Renal pelvis (tissue), 4 donors: Measurements from ENCODE around the gene GNL3. TPM values are rescaled to one million over a fixed set of nuclear protein-coding genes. Genes with fewer than 3 reads are reported as not detected.

Experiments
- DNase-seq: peaks from one replicate; pipeline ENCODE4 v3.0.0-alpha.2; 2013
- polyA plus RNA-seq, 3 donors: library from polyadenylated mRNA; unstranded; fragments of 120-200 nt; gene quantifications; one replicate each; pipeline ENCODE4 v1.2.1, GENCODE V29; 2013; ENCODE audit not compliant: insufficient read length in 3 of 3

Gene GNL3
- polyA plus RNA-seq, 3 donors = 92.6 to 111 (median 106) TPM

DNA sequence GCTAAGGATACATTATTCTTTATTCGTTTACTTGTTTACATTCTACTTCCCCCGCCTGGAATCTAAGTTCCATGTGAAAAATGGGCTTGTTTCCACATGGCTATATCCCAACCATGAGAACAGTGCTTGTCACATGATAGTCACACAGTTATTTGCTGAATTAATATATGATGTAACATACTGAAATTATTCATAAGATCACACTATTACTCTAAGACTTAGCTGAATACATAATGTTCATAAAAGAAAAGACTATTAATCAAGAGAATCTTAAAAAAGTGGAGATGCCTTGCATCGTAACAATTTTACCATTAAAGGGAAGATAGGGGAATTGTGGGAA, 6.7 kb upstream of the GNL3 start:
- no peak for DNase-seq

DNA sequence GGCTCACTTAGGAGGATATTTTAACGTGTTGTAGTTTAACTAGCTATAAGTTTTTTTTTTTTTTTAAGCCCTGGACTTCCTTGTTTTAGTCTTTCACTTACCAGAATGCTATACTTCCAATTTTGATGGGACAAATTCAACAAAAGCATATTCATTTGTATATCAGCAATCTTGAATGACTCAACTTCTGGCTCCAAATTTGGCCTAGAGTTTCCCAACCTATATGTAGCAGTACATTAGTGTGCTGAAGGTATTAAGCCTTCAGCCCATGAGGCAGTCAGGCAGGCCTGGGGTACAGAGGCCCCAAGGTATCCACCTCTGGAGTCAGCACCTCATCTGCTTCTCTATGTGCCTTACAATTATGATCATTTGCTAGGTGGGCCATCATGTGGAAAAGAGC, 6.0 kb upstream of the GNL3 start:
- DNase-seq = no peak

DNA sequence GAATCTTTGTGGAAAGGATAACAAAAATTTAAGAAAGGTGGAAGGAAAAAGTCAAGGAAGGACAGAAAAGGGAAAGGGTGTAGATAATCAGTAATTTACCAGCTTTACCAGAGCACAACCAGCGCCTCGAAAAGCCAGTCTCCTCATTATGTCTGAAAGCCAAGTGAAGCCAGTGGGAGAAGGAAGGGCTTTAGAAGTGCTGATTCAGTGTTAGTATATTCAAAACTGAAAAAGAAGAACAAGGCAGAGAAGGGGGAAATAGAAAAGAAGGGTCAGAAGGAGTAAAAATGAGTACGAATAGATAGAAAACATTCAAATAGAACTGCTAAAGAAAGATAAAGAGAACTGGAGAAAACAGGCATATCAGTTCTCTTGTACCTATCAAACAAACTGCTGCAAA, 4.2 kb upstream of the GNL3 start:
- DNase-seq = no peak

DNA sequence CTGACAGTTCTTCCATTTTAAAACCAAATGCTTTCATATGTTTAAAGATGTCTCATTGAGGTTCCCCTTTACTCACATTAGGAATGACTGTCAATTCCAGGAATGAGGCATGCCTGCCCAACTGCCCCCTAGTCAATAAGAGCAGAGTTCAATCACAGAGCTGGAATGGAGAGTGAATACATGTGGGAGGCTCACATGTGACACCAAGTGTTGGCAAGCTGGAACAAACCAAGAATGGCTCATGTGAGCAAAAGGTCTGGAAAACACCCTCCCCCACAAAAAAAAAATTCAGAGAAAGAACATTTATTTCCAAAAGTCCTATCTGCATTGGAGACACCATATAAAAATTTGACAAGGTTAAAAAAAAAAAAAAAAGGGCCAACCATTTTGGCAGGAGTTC, 3.8 kb upstream of the GNL3 start:
- peak; percentile 24 for DNase-seq

DNA sequence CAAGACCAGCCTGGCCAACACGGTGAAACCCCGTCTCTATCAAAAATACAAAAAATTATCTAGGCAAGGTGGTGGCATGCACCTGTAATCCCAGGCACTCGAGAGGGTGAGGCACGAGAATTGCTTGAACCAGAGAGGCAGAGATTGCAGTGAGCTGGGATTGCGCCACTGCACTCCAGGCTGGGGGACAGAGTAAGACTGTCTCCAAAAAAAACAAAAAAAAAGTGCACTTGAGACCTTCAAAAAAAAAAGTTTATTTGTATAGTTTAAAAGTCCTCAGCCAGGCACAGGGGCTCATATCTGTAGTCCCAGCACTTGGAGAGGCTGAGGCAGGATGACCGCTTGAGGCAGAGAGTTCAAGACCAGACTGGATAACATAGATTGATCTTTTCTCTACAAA, 2.2 kb upstream of the GNL3 start:
- no peak for DNase-seq

DNA sequence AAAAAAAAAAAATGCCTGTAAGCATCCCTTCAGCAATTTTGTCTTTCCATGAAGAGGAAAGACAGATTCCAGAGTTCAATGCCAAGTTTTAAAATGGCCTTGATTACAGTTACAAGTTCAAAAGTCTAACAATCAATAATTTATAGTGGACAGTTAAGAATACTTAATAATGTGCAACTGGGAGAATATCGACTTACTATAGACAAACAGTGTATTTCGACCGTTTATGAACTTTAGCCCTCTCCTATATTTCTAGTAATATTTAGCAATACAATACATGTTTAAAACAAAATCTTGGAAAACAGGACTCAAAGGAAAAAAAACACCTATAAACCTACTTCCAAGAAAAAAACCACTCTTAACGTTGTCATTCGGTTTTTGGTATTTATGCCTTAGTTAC, 1.6 kb upstream of the GNL3 start:
- no peak for DNase-seq

DNA sequence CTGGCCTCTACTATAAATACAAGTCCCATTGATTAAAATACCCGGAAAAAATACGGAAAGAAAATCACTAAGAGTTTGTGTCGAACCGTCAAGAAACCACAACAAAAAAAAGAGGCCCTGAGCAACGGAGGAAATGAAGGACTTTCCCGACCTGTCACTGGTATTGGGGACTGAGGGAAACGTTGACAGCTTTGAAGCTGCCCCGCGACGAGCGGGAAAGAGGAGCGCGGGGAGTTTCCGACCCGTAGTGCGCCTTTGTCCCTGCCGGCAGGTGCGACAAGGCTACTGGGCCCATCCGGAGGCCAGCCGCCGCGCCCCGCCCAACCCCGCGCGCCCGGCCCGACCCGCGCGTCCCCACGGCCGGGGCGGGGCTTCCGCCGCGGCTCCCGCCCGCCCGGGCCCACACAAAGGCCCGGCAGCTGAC, 535 bp upstream of the GNL3 start:
- DNase-seq = peak; percentile 73

DNA sequence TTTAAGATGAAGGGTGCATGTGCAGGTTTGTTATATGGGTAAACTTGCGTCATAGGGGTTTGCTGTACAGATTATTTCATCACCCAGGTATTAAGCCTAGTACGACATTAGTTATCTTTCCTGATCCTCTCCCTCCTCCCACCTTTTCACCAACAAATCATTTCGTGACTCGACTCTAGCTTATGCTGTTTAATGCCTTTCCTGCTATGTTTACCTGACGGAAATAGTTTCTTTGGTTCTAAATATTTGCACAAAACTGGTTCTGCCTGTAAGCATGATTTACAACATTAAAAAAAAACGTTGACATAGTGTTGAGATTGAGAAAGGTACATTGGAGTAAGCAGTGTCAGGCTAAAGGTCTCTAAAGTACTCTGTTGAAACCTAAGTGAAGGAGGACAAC, 2.4 kb downstream of the GNL3 start:
- no peak for DNase-seq

DNA sequence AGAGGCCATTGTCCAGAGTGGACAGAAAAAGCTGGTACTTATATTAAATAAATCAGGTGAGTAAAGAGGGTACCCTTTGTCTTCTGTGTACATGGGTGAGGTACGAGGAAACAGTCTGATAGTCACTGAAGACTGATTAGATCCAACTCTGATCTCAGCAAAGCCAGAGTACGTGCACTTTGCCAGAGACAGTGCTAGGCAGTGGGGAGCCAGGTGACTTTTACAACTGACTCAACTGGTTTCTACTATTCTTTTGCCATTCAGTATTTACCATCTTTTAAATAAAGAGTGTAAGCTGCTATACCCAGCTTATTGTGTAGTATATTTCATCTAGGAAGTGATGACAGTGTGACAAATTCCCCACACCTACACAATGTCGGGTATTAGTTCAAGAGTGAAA, 3.3 kb downstream of the GNL3 start:
- DNase-seq = no peak

DNA sequence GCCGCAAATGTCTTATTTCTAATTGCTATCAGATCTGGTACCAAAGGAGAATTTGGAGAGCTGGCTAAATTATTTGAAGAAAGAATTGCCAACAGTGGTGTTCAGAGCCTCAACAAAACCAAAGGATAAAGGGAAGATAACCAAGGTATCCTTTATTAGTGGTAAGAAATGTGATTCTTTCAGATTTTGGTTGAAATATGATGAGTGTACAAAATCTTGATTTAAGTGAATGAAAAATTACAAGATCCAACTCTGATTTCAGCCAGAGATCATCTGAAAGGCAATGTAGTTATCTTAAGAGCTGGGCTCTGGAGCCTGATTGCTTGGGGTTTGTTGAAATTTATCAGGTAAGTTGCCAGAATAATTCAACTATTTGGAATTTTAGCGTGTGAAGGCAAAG, 4.7 kb downstream of the GNL3 start:
- DNase-seq = no peak

DNA sequence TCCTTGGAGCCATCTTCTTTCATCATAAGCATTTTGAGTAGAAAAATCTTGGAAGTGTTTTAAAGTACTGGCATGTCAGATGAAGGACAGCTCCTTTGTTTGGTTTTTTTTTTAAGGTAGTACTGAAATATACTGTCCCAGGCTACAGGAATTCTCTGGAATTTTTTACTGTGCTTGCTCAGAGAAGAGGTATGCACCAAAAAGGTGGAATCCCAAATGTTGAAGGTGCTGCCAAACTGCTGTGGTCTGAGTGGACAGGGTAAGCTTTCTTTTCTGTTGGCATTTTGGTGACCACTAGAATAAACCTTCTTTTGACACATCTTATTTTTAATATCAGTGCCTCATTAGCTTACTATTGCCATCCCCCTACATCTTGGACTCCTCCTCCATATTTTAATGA, 7.2 kb downstream of the GNL3 start:
- DNase-seq = no peak

DNA sequence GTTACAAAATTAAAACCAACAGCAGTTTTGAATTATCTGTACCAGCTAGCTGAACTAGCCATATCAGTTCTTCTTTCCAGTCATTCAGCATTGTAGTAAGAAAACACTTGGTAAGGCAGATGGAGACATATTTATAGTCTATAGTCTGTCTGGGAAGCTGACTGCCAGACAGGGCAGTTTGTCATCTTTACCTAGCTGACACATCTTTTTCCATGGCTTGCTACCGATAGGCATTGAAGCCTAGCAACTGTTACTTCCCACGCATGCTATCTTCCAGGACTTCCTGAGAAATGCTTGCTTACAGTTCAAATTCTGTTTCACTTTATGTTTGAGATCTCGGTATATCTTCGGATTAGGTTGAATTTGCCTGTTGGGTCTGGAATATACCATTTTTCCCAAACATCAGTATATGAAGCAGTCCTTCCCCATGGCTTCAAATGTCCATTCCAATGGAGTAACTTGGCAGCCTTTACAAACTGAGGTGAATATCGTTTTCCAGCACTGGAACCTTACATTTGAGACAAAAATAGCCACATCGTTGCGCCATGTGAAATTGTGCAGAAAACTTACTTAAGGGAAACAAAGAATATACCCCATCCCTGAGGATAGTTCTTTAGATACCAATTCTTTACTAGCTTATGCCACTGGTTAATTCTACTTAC, 8.8 kb downstream of the GNL3 start:
- no peak for DNase-seq

DNA sequence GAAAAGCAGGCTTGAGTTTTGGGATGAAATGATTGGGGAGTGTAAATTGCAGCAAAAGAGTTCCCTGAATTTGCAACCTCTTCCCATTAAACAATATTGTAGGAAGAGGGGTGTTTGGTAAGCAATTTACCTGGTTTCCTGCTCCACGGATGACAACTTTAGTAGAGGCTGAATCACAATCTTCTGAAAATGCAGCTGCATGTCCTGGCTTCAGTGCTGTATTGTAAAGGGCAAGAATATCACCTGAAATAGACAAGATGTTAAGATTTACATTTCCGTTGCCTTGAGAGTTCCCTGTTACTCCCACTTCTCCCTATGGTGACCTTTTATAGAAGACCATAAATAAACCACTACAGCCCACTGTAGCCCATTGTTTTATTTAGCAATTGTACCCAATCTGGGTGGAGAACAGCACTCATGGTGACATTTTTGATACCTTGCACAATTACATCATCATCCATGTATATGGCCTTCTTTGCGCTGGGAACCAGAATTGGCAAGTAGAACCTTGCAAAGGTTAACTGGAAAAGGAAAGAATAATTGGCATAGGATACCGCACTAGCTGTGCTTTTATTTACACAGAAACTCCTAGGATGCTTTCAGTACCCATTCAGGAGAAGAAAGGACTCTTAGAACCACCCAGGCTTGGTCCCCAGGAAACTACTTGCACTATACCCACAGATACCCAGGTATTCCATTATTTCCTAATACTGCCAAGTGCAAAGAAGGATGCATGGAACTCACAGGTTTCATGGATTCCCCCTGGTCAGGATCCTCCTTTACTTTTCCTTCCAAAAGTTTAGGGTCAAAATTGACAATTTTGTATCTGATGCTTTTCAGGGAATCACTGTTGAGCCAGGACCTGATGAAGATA, 10.2 kb downstream of the GNL3 start:
- no peak for DNase-seq

DNA sequence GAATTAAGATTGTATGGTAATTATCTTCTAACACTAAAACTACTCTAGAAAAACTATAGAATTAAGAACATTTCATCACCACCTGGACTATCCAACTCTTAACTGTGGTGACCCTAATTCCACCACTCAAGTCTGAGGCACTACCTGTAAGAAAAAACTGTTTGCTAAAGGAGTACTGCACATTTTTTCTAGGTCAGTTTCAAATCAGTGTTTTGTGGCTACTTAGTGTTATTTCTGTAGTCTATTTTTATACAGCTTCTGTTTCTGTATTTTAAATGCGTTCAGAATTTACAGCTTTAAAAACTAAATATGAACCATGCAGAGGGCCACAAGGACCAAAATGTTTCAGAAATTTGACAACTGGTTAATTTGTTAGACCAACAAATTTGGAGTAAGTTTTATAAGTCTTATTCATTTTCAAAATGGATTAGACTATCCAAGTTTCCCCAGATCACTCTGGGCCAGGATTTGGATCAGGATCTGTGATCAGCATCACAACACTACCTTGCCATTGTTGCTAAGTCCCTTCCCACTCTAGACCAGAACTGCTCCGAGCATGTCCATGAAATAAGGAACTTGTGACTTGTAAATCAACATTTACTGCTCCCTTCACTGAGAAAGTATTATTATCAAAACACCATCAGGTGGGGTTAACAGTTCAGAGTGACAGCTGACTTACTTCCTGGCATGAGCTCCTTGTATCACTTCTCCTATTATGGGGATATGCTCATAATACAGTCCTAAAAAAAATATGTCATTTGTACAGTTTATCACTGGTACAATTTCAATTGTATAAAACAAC, 11.2 kb downstream of the GNL3 start:
- DNase-seq = no peak

DNA sequence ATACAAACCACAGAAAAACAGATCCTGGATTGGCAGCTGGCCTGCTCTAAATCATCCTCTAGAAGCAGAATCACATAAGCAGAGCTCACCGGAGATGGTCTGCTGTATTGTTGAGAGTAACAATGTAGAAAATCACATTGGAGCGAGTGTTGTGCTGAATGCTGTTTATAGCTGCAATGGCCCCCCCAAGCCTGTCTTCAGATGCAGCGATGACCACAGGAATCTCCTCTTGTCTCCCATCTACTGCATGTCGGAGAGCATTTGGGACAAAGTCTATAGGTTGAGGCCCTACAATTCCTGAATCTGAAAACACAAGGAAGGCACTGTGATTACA, 11.8 kb downstream of the GNL3 start:
- DNase-seq = no peak

DNA sequence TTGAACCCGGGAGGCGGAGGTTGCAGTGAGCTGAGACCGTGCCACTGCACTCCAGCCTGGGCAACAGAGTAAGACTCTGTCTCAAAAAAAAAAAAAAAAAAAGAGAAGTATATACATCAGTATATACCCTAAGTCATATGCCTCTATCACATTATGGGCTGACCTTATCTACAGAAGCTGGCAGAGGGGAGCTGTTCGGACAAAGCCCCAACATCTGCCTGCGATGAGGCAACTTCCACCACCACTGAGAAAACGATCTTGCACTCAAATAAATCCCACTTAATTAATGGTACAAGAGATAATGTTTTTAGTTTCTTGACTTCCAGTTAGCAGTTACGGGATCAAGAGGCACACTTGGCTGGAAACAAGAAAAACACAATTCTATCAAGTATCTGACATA, 17.5 kb downstream of the GNL3 start:
- no peak for DNase-seq

DNA sequence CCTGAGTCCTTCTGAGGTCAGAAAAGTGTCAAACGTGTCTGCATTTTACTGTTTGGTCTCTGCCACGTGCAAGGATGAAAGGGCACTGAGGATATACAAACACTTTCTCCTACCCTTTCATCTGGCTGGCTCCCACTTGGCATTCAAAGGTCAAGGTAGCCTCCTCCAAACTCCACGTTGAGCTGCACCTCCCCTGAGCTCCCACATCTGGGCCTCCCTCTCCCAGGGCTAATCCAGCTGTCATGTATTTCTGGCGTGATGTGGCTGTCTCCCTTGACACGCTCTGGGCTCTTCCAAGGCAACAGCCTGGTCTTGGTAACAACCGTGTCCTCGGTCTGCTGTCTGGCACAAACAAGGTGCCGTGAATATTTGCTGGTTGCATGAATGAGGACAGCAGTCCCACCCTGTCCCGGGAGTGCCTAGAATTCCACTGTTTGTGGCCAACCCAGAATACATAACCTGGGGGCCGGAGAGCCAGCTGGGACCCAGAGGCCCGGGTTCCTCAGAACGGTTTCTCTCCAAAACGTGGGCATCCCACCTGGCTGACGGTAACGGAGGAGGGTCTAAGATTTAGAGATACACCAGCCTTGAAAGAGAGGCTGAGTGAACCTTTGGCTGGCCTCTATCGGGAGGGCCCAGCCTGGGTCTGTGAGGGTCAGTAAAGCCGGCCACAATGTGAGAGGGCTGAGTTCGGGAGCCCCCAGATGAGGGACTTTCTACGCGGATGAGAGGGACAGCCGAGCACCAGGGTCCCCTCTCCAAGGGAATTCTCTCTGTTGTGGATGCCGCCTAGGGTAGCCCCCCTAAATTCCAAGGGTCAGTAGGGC, 19.0 kb downstream of the GNL3 start:
- DNase-seq = peak; percentile 31

DNA sequence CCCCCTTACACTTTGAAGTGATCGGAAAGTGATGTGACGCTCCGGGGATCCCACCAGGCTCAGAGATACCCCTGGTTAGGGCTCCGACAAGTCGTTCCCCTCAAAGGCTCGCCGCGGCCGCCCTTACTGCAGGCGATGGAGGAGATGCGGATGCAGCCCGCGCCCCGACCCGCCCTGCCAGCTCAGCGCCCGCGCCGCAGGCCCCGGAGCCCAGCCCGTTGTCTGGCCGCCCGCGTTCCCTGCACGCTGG, 19.5 kb downstream of the GNL3 start:
- no peak for DNase-seq

DNA sequence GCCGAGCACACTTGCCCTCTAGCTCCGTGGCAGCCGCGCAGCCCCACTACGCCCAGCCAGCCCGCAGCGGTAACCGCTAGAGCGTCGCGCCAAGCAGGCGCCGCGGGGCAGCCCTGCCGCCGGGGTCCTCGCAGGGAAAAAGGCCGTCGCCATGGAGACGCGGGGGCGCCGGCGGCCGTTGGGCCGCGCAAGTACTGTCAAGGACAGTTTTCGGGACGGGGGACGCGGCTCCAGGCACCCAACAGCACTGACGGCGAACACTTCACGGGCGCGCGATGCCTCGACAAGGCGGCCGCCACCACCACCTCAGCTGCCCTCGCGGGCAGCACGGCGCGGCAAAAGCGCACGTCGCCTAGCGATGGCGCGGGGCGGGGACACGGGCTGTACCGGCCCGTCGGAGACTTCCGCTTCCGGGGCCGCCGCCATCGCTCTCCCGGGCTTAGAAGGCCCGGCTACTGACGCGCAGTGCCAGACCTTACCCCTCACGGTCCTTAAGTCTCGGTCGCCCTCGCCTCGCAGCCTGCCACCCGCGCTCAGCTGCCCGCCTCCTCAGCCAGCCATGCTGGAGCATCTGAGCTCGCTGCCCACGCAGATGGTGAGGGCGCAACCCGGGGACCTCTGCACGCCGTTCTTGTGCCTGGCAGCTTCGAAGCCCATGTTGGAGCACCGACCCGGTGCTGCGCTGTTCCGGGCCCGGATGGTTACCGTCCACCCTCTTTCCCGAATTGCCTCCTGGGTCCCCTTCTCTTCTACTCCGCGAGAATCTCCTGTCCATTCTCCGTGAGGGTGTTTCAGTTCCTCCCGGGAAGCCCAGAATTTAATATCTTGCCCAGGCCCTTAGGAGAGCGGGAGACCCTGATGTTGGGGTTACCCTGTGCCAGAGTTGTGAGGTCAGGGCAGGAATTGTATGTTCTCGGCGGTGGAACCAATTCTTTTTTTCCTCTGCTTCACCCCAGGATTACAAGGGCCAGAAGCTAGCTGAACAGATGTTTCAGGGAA, 20.2 kb downstream of the GNL3 start, which contains the start of the genes GLT8D1 and SPCS1:
TSS of gene GLT8D1 (minus strand) at position 104 of the 999 bp plus-strand sequence. CDS start 5,331 bp downstream, outside the sequence.
TSS of gene SPCS1 (plus strand) at position 419 of the 999 bp plus-strand sequence. CDS start at position 560, 141 bp downstream.
- DNase-seq = peak; percentile 85

DNA sequence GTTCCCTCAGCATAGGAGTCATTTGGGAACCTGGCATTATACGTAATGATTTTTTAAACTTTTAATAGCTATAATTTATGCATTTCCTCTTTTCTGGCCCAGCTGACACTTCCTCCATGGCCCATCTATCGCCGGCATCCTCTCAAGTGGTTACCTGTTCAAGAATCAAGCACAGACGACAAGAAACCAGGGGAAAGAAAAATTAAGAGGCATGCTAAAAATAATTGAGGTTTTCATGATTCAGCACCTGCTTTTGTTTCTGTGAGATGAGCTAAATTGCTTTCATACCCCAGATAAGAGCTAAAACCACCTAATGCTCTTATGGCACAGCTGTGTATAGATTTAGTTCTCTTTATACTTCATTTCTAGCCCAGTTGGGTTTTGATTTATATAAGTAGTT, 21.8 kb downstream of the GNL3 start:
- no peak for DNase-seq

DNA sequence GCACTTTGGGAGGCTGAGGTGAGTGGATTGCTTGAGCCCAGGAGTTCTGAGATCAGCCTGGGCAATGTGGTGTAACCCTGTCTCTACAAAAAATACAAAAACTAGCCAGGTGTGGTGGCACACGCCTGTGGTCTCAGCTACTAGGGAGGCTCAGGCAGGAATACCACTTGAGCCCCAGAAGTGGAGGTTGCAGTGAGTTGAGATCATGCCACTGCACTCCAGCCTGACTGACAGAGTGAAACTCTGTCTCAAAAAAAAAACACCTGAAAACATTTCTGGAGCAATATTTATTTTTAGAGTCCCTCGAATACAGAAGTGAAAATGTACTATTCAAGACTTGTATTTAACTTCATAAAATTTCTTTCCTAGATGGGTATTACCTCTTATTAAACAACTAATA, 24.7 kb downstream of the GNL3 start:
- DNase-seq = no peak
